NB4 (cell line): Measurements from ENCODE around the gene ENTPD6.

ENCODE experiments used
- MYC ChIP-seq: IDR thresholded peaks from 2 replicates; pipeline ENCODE4 v1.6.1; 2011; ENCODE audit warnings: low read depth, low read length
- POLR2A ChIP-seq: IDR thresholded peaks from 2 replicates; pipeline ENCODE4 v1.6.1; 2011; ENCODE audit warnings: mild to moderate bottlenecking; ENCODE audit not compliant: insufficient read length; ENCODE audit errors: extremely low read depth
- TF ChIP-seq, protein P1 (sequence below): IDR thresholded peaks from one replicate; pipeline ENCODE4 v1.5.1; 2012; ENCODE audit warnings: low read depth, low read length
- TF ChIP-seq, protein P2 (sequence below): IDR thresholded peaks from 2 replicates; pipeline ENCODE4 v1.6.1; 2011; ENCODE audit warnings: low read depth, low read length

DNA sequence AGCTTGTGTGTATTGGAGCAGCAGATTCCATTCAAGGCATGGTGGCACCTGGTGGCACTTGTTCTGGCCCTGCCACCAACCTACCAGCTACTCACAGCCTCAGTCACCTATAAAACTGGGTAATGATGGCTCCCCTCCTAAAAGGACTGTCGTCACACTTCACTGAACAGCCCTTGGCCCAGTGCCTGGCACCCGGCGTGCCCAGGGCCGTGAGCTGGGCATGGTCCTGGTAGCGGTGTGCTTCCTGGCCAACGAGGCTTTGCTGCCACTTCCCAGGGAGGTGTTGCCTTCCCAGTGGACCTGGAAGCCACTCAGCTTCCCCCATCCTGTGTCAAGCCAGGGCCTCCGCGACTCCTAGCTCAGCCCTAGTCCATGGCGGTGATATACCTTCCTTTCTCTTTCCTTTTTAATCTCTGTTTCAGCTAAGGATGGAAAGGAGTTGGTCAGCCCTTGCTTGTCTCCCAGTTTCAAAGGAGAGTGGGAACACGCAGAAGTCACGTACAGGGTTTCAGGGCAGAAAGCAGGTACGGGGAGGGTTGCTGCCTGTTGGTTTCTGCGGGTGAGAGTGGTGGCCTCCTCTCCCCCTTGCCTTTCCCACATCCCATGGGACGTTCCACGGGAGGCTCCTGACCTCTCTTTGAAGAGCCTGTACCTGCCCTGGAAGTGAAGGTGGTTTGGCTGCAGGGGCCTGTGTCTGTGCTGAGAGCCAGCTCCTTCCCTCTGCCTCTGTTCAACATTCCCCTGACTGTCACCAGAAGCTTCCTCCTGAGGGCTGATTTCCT, 25.5 kb downstream of the ENTPD6 start:
- TF ChIP-seq, protein P1, sequence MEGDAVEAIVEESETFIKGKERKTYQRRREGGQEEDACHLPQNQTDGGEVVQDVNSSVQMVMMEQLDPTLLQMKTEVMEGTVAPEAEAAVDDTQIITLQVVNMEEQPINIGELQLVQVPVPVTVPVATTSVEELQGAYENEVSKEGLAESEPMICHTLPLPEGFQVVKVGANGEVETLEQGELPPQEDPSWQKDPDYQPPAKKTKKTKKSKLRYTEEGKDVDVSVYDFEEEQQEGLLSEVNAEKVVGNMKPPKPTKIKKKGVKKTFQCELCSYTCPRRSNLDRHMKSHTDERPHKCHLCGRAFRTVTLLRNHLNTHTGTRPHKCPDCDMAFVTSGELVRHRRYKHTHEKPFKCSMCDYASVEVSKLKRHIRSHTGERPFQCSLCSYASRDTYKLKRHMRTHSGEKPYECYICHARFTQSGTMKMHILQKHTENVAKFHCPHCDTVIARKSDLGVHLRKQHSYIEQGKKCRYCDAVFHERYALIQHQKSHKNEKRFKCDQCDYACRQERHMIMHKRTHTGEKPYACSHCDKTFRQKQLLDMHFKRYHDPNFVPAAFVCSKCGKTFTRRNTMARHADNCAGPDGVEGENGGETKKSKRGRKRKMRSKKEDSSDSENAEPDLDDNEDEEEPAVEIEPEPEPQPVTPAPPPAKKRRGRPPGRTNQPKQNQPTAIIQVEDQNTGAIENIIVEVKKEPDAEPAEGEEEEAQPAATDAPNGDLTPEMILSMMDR: no peak
- TF ChIP-seq MYC: no peak
- TF ChIP-seq POLR2A: no peak
- TF ChIP-seq, protein P2, sequence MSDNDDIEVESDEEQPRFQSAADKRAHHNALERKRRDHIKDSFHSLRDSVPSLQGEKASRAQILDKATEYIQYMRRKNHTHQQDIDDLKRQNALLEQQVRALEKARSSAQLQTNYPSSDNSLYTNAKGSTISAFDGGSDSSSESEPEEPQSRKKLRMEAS: no peak
